ENCODE results near the gene USP6. TPM values are rescaled to one million over a fixed set of nuclear protein-coding genes. Genes with fewer than 3 reads are reported as not detected.
"Not testable (repeated sequence)": the region's sequence is repeated elsewhere in the genome, so short reads cannot be mapped to it uniquely, and the experiment has no call there.

Gene USP6
- total RNA-seq, 1 experiment from 2014 or later: 0.11 TPM

- no TSS peak for BruUV-seq (replicated peaks)
- intact Hi-C loops (cut with micrococcal nuclease; ENCODE audit: unreplicated experiment): no loop called here
- H4K20me1 ChIP-seq (ENCODE audit: insufficient read depth): no peaks in the 10 kb centered on the region
These were observed 94.3 kb downstream of the USP6 start for GRCh38 chr17:5210091-5210490.

GRCh38 chr17:5210614-5211252 is 94.9 kb downstream of the USP6 start:
- Histone ChIP-seq H3K4me2 (no peak overlapping the region), H2AFZ (no peak overlapping the region), H3K4me1 (replicated peaks; ENCODE audit: insufficient read depth) (no peaks in the 10 kb centered on the region), H3K9me2 (ENCODE audit: insufficient read depth) (no peaks in the 10 kb centered on the region), H3K27ac (no peak overlapping the region), H3K36me3 (ENCODE audit: low read depth) (no peaks in the 10 kb centered on the region), H3K4me3 (no peak overlapping the region), H3F3A (ENCODE audit: insufficient read depth, low read depth) (no peaks in the 10 kb centered on the region), H4K20me1 (ENCODE audit: insufficient read depth) (no peaks in the 10 kb centered on the region), H3K9me3 (ENCODE audit: insufficient read depth, low read depth) (no peaks in the 10 kb centered on the region), H3K79me2 (ENCODE audit: low read depth) (no peaks in the 10 kb centered on the region), H3K27me3 (ENCODE audit: insufficient read depth, low read depth) (no peaks in the 10 kb centered on the region)
- no peak for DNase-seq
- intact Hi-C loops (cut with micrococcal nuclease; ENCODE audit: unreplicated experiment): no loop called here
- no TSS peak for BruUV-seq (replicated peaks)
- ChIA-PET CTCF (interaction anchor here (0.6 kb wide), 1 partner anchor 1747 kb away, joined by 7 read pairs; no protein-coding TSS in a partner anchor), POLR2A (ENCODE audit: unreplicated experiment) (no interaction called here)
- TF ChIP-seq EZH2 (IDR thresholded peaks at IDR 0.05; ENCODE audit: low read depth) (no peak), CTCF (conservative IDR thresholded peaks at IDR 0.05) (no peak)

More at GRCh38 chr17:5210091-5210490, 94.3 kb downstream of the USP6 start:
- no peaks in the 10 kb centered on the region for H3F3A ChIP-seq (ENCODE audit: insufficient read depth, low read depth)
- H3K9me3 ChIP-seq (ENCODE audit: insufficient read depth, low read depth): no peaks in the 10 kb centered on the region
- CTCF ChIA-PET: interaction anchor here (0.6 kb wide), 1 partner anchor 1747 kb away, joined by 7 read pairs; no protein-coding TSS in a partner anchor
- H3K9me2 ChIP-seq (ENCODE audit: insufficient read depth): no peaks in the 10 kb centered on the region
- H3K4me2 ChIP-seq: no peak overlapping the region
- H3K4me3 ChIP-seq: no peak overlapping the region
- H3K4me1 ChIP-seq (replicated peaks; ENCODE audit: insufficient read depth): no peaks in the 10 kb centered on the region
- H2AFZ ChIP-seq: no peak overlapping the region
- no peaks in the 10 kb centered on the region for H3K79me2 ChIP-seq (ENCODE audit: low read depth)
- POLR2A ChIA-PET (ENCODE audit: unreplicated experiment): no interaction called here
- H3K36me3 ChIP-seq (ENCODE audit: low read depth): no peaks in the 10 kb centered on the region
- no peak for DNase-seq
- H3K27me3 ChIP-seq (ENCODE audit: insufficient read depth, low read depth): no peaks in the 10 kb centered on the region
- TF ChIP-seq EZH2 (IDR thresholded peaks at IDR 0.05; ENCODE audit: low read depth): no peak
- H3K27ac ChIP-seq: no peak overlapping the region

GRCh38 chr17:5211458-5211857 is 95.6 kb downstream of the USP6 start:
- ChIA-PET CTCF (no interaction called here), POLR2A (ENCODE audit: unreplicated experiment) (no interaction called here)
- no peak for DNase-seq
- no peaks in the 10 kb centered on the region for H4K20me1 ChIP-seq (ENCODE audit: insufficient read depth)
- intact Hi-C loops (cut with micrococcal nuclease; ENCODE audit: unreplicated experiment): no loop called here
- H3K4me2 ChIP-seq: no peak overlapping the region
- no peaks in the 10 kb centered on the region for H3F3A ChIP-seq (ENCODE audit: insufficient read depth, low read depth)
- H3K4me3 ChIP-seq: no peak overlapping the region
- H3K9me2 ChIP-seq (ENCODE audit: insufficient read depth): no peaks in the 10 kb centered on the region
- H3K4me1 ChIP-seq (replicated peaks; ENCODE audit: insufficient read depth): no peaks in the 10 kb centered on the region
- no peaks in the 10 kb centered on the region for H3K9me3 ChIP-seq (ENCODE audit: insufficient read depth, low read depth)
- TF ChIP-seq CTCF (conservative IDR thresholded peaks at IDR 0.05): no peak
- TF ChIP-seq EZH2 (IDR thresholded peaks at IDR 0.05; ENCODE audit: low read depth): no peak
- H3K36me3 ChIP-seq (ENCODE audit: low read depth): no peaks in the 10 kb centered on the region
- no peaks in the 10 kb centered on the region for H3K79me2 ChIP-seq (ENCODE audit: low read depth)
- no peak overlapping the region for H2AFZ ChIP-seq
- H3K27ac ChIP-seq: no peak overlapping the region
- BruUV-seq (replicated peaks): no TSS peak
- H3K27me3 ChIP-seq (ENCODE audit: insufficient read depth, low read depth): no peaks in the 10 kb centered on the region

- intact Hi-C loops (cut with micrococcal nuclease; ENCODE audit: unreplicated experiment); CTCF ChIA-PET: not testable (repeated sequence)
These were observed 101.7 kb downstream of the USP6 start for GRCh38 chr17:5217562-5217961.

More at GRCh38 chr17:5217562-5217961, 101.7 kb downstream of the USP6 start:
- H3K79me2 ChIP-seq (ENCODE audit: low read depth); H3K4me1 ChIP-seq (replicated peaks; ENCODE audit: insufficient read depth); H4K20me1 ChIP-seq (ENCODE audit: insufficient read depth); H3F3A ChIP-seq (ENCODE audit: insufficient read depth, low read depth); H3K36me3 ChIP-seq (ENCODE audit: low read depth); H3K27me3 ChIP-seq (ENCODE audit: insufficient read depth, low read depth); H3K9me2 ChIP-seq (ENCODE audit: insufficient read depth); H3K4me2 ChIP-seq; POLR2A ChIA-PET (ENCODE audit: unreplicated experiment); BruUV-seq (replicated peaks); DNase-seq; H2AFZ ChIP-seq; H3K9me3 ChIP-seq (ENCODE audit: insufficient read depth, low read depth); H3K4me3 ChIP-seq; H3K27ac ChIP-seq: not testable (repeated sequence)
